Thymus (tissue), 11 donors: ENCODE results near the gene RAB8A. TPM values are rescaled to one million over a fixed set of nuclear protein-coding genes. Genes with fewer than 3 reads are reported as not detected.

Experiments
- DNase-seq, 9 donors: peaks; one replicate each; pipeline ENCODE4 v3.0.0-alpha.2; 2013; ENCODE audit warnings: low spot score in 9 of 9, low read depth in 6 of 9, missing footprints in 1 of 9
- H3K27ac ChIP-seq, 2 donors: one replicate each; pipeline ENCODE4 v1.5.1; 2013; ENCODE audit warnings: control low read depth in 1 of 2, low read depth in 1 of 2, low read length in 1 of 2, mild to moderate bottlenecking in 1 of 2, moderate library complexity in 1 of 2
- H3K27me3 ChIP-seq, 2 donors: one replicate each; pipeline ENCODE4 v1.5.1; 2013; ENCODE audit warnings: low read length in 1 of 2; ENCODE audit not compliant: control insufficient read depth in 2 of 2, insufficient read depth in 1 of 2
- H3K36me3 ChIP-seq, 2 donors: one replicate each; pipeline ENCODE4 v1.5.1; 2013; ENCODE audit warnings: low read length in 1 of 2, mild to moderate bottlenecking in 1 of 2, moderate library complexity in 1 of 2; ENCODE audit not compliant: control insufficient read depth in 2 of 2, insufficient read depth in 2 of 2
- H3K4me1 ChIP-seq, 2 donors: one replicate each; pipeline ENCODE4 v1.5.1; 2013; ENCODE audit warnings: low read length in 2 of 2; ENCODE audit not compliant: control insufficient read depth in 2 of 2, insufficient read depth in 2 of 2
- H3K4me3 ChIP-seq, 2 donors: one replicate each; pipeline ENCODE4 v1.5.1; 2013; ENCODE audit warnings: low read length in 2 of 2, control low read depth in 1 of 2, mild to moderate bottlenecking in 1 of 2
- H3K9me3 ChIP-seq, 2 donors: one replicate each; pipeline ENCODE4 v1.5.1; 2013; ENCODE audit warnings: low read length in 1 of 2, mild to moderate bottlenecking in 1 of 2; ENCODE audit not compliant: control insufficient read depth in 2 of 2, insufficient read depth in 1 of 2
- WGBS: extraction: QIAGEN DNeasy Blood & Tissue Kit; methylation state at CpG from one replicate; pipeline ENCODE4 v1.1.7; 2013; 5-methylcytosine and 5-hydroxymethylcytosine counted together
- polyA plus RNA-seq: library from polyadenylated mRNA; stranded (reverse); fragments of 200-250 nt; gene quantifications from one replicate; pipeline ENCODE4 v1.2.3, GENCODE V29; 2013
- total RNA-seq: library from RNA; stranded (reverse); fragments of 120-200 nt; gene quantifications from one replicate; pipeline ENCODE4 v1.2.4, GENCODE V29; 2013
- donor health status: healthy.

Gene RAB8A
- total and polyA plus RNA-seq, 2 donors: 32.8 to 35.3 TPM

GRCh38 chr19:16125737-16126495 lies 14.2 kb downstream of the RAB8A start:
- 86% methylated on average over 10 of the region's 10 CpGs for WGBS
- Histone ChIP-seq H3K9me3 (no peaks in the 10 kb centered on the region), H3K4me1 (no peaks in the 10 kb centered on the region), H3K4me3 (no peak overlapping the region), H3K27ac (no peak overlapping the region), H3K27me3 (no peaks in the 10 kb centered on the region), H3K36me3 (peaks cover 87 to 91% of the 10 kb centered on the region in 2 donors)
- DNase-seq: no peak

- H3K27me3 ChIP-seq: no peaks in the 10 kb centered on the region
- DNase-seq: no peak
- peaks cover 86% of the 10 kb centered on the region in 2 donors for H3K36me3 ChIP-seq
- 98% methylated on average over 11 of the region's 11 CpGs for WGBS
- H3K27ac ChIP-seq: no peak overlapping the region
- H3K4me3 ChIP-seq: no peak overlapping the region
- no peaks in the 10 kb centered on the region for H3K9me3 ChIP-seq
- H3K4me1 ChIP-seq: no peaks in the 10 kb centered on the region
Measured at GRCh38 chr19:16127080-16127479, 15.4 kb downstream of the RAB8A start.

GRCh38 chr19:16127776-16128371 lies 16.2 kb downstream of the RAB8A start:
- H3K36me3 ChIP-seq: peaks cover 86% of the 10 kb centered on the region in 2 donors
- DNase-seq: no peak
- 98% methylated on average over 21 of the region's 21 CpGs for WGBS
- no peak overlapping the region for H3K4me3 ChIP-seq
- no peaks in the 10 kb centered on the region for H3K27me3 ChIP-seq
- no peak overlapping the region for H3K27ac ChIP-seq
- H3K4me1 ChIP-seq: no peaks in the 10 kb centered on the region
- no peaks in the 10 kb centered on the region for H3K9me3 ChIP-seq

GRCh38 chr19:16131648-16132047 lies 20.0 kb downstream of the RAB8A start:
- Histone ChIP-seq H3K4me1 (no peaks in the 10 kb centered on the region), H3K27ac (no peak overlapping the region), H3K9me3 (no peaks in the 10 kb centered on the region), H3K36me3 (peaks cover 69 to 70% of the 10 kb centered on the region in 2 donors), H3K4me3 (no peak overlapping the region), H3K27me3 (no peaks in the 10 kb centered on the region)
- DNase-seq: no peak
- WGBS: 96% methylated on average over 3 of the region's 3 CpGs

GRCh38 chr19:16133818-16134217 lies 22.1 kb downstream of the RAB8A start:
- H3K36me3 ChIP-seq: peaks cover 47 to 50% of the 10 kb centered on the region in 2 donors

GRCh38 chr19:16134510-16134909 lies 22.8 kb downstream of the RAB8A start:
- Histone ChIP-seq H3K27ac (no peak overlapping the region), H3K9me3 (no peaks in the 10 kb centered on the region), H3K36me3 (peaks cover 40 to 43% of the 10 kb centered on the region in 2 donors), H3K27me3 (no peaks in the 10 kb centered on the region), H3K4me3 (no peak overlapping the region), H3K4me1 (no peaks in the 10 kb centered on the region)
- DNase-seq: no peak
- 62% methylated on average over 7 of the region's 7 CpGs for WGBS

More at GRCh38 chr19:16133818-16134217, 22.1 kb downstream of the RAB8A start:
- 97% methylated on average over 4 of the region's 4 CpGs for WGBS
- H3K9me3 ChIP-seq: no peaks in the 10 kb centered on the region
- no peaks in the 10 kb centered on the region for H3K27me3 ChIP-seq
- no peak overlapping the region for H3K27ac ChIP-seq
- H3K4me3 ChIP-seq: no peak overlapping the region
- H3K4me1 ChIP-seq: no peaks in the 10 kb centered on the region
- DNase-seq: no peak

GRCh38 chr19:16135430-16136127 lies 23.9 kb downstream of the RAB8A start:
- Histone ChIP-seq H3K27ac (no peak overlapping the region), H3K9me3 (no peaks in the 10 kb centered on the region), H3K36me3 (peaks cover 34 to 36% of the 10 kb centered on the region in 2 donors), H3K4me3 (no peak overlapping the region), H3K4me1 (no peaks in the 10 kb centered on the region), H3K27me3 (no peaks in the 10 kb centered on the region)
- no peak for DNase-seq
- 96% methylated on average over 4 of the region's 4 CpGs for WGBS

- no peaks in the 10 kb centered on the region for H3K9me3 ChIP-seq
- H3K36me3 ChIP-seq: peaks cover 31 to 34% of the 10 kb centered on the region in 2 donors
- DNase-seq: no peak
- peaks cover 0 to 7% of the 10 kb centered on the region in 2 donors for H3K4me1 ChIP-seq
- WGBS: 93% methylated on average over 16 of the region's 16 CpGs
- no peak overlapping the region for H3K27ac ChIP-seq
- H3K4me3 ChIP-seq: no peak overlapping the region
- H3K27me3 ChIP-seq: no peaks in the 10 kb centered on the region
Measured at GRCh38 chr19:16136185-16136999, 24.7 kb downstream of the RAB8A start.
